GM19193 (cell line): ENCODE measurements around the gene ALDH18A1.

Source experiments
- POLR2A ChIP-seq: IDR thresholded peaks from 4 replicates; pipeline ENCODE4 v1.6.1; 2011; ENCODE audit not compliant: insufficient read depth, insufficient read length; ENCODE audit errors: extremely low read depth

The ALDH18A1 gene

DNA sequence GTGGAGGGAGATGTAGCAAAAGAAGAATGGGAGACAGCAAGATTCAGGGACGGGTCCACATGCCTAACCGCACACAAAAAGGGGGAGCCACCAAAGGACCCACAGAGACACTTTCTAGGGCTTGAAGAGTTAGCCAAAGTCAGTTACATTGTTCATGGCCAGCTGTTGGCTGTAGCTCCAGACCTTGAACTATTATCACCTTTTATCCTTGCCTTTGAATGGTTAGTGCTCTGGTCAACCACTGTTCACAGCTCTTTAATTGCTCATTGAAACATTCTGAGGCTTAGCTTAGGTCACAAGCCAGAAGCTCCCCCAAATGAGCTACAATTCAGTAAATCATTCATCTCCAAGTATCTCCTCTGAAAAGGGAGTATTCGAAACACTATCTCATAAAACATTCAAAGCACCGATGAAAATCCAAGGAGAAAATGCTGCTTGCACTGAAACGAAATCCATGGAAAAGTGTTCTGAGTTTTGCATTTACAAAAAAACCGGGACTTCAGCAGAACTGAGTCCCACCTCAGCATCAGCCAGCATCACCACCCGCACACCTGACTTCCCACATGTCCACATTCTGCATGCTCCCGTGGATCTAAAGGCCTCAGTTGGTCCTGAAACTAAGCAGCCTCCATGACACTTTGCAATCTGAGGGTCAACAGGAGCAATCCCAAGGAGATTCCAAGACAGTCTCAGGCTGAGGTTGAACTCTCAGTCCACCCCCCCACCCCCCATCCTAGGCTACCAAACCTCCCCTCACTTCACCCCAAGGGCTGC, 99.3 kb downstream of the ALDH18A1 start:
- TF ChIP-seq POLR2A, result no peak
